HT-29 (cell line): Measurements from ENCODE around the gene SGK1. TPM values are rescaled to one million over a fixed set of nuclear protein-coding genes. Genes with fewer than 3 reads are reported as not detected.
"Not testable (repeated sequence)": the region's sequence is repeated elsewhere in the genome, so short reads cannot be mapped to it uniquely, and the experiment has no call there.

Experiments
- DNase-seq: peaks from one replicate; pipeline ENCODE4 v3.0.0-alpha.2; 2015; ENCODE audit warnings: low spot score
- total RNA-seq: library from RNA; depleted of rRNA; stranded (reverse); fragments of >200 nt; shearing (Covaris generic); gene quantifications from 2 replicates; pipeline ENCODE4 v1.2.3, GENCODE V29; 2014

The SGK1 gene
- total RNA-seq, 1 experiment from 2014 or later = 186 TPM

DNA sequence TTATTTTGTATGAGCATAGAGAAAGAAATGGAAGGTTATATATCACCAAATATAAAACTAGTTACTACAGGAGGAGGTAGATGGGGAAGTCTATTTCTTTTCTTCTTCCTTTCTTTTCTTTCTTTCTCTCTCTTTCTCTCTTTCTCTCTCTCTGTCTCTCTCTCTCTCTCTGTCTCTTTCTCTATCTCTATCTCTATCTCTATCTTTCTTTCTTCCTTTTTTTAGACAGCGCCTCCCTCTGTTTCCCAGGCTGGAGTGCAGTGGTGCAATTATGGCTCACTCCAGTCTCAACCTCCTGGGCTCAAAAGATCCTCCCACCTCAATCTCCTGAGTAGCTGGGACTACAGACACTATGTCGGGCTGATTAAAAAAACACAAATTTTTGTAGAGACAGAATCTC is 10.2 kb upstream of the SGK1 start:
- DNase-seq = no peak

DNA sequence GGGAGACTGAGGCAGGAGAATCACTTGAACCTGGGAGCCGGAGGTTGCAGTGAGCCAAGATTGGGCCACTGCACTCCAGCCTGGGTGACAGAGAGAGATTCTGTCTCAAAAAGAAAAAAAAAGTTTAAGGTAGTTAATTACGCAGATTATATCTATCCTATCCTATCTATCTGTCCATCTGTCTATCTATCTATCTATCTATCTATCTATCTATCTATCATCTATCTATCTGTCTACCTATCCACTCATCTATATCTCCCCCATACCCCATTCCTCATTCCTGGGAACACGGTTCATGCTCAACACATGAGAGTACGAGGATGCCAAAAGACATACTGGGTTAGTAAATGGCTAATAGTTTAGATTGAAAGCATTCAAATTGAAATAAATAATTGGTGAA is 8.3 kb upstream of the SGK1 start:
- not testable (repeated sequence) for DNase-seq

DNA sequence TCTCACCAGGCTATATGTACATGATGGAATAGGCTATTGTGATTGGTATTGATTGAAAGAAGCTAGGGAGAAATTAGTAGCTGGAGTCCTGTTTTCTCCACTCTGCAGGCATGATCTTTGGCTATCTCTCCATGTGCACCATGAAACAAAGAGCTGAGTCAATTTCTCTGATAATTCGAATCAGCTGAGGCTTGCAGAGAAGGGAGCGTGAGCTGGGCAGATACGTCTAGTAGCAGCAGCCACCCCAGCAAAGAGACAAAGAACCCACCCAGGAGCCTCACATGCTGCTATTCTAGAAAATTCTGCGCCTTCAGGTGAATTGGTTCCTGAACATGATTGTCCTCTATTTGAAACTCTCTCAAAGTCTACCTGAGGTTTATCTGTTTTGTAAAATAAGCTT is 6.9 kb upstream of the SGK1 start:
- no peak for DNase-seq

DNA sequence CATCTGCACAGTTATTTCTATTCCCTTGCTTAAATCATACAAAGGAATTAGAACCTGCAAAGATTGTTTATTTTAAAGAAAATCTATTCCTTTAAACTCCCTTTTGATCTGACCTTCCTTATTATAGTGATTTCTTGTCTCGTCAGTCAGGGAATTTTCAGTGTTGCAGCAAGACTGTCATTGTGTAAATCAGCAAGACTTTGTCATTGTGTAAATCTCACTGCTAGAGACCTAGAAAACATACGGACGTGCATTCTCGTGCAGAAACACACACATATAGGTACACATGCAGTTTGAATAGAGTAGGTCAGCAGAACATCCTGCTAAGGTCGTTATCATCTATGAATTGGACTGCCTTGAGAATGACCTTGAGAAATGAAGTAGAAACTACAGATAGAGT is 6.2 kb upstream of the SGK1 start:
- DNase-seq = no peak

DNA sequence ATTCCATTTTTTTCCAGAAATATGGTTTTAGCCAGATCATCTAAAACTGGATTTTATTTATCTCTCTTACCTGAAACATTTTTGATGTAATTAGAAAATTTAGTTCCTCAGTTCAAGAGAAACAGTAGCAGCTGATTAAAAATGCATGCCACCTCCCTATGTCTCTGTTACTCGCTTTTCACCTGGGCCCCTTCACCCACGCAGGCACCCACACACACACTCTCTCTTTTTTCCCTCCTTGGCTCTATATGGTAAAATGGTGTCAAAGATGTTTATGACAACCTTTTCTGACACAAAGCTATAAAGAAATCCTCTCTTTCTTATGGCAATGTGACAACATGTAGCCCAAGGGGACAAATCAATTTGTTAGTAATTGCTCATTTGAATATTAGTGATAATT is 5.8 kb upstream of the SGK1 start:
- DNase-seq = no peak

DNA sequence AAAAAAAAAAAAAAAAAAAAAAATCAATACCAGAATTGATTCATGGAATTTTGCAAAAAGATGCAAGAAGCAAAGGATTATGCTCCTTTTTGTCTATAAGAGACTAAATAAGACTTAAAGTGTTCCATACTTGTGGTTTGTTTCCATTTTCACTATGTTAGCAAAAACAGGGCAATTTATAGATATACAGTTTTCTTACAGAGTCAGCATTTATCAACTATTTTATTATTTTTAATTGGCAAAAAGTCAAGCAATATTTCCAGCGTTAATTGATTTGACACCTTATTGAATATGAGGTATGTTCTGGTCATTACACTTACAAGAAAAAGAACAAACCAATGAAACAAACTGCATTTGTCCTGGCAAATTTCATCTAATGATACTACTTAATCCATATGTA is 5.4 kb upstream of the SGK1 start:
- DNase-seq = no peak

DNA sequence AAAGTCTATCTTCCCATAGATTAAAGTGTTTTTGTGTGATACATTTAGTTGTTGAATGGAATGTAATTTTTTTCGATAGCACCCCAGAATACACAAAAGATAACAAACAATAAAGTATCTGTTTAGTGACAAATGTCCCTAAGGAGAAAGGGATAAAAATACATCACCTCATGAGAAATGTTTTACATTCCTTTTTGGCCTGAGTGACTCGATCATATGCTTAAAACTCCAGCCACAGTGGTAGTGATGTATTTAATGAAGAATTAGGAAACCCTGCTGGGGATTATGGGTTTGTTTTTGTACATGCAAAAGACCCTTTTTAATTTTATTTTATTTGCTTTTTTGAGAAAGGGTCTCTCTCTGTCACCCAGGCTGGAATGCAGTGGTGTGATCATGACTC is 4.3 kb upstream of the SGK1 start:
- no peak for DNase-seq

DNA sequence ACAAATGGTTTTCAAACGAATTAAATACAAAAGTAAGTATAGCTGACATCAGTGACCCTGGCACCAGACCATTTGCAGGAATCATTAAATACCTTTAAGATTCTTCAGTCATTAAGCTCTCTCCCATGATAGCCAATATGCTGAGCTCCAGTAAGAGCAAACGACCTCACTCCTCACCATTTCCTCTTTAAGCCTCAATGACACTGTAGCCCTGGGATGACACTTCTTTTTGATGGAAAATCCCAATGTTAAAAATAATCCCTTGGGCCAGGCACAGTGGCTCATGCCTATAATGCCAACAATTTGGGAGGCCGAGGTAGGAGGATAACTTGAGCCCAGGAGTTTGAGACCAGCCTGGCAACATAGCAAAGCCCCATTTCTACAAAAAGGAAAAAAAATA is 3.3 kb upstream of the SGK1 start:
- DNase-seq = no peak

DNA sequence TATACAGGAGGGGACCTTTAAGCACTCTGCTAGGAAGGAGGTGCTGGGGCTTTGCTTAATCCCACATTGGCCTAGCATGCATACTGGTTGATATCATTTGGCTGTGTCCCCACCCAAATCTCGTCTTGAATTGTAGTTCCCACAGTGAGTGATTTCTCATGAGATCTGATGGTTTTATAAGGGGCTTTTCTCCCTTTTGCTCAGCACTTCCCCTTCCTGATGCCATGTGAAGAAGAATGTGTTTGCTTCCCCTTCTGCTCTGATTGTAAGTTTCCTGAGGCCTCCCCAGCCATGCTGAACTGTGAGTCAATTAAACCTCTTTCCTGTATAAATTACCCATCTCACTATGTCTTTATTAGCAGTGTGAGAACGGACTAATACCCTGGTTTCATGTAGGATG is 1.8 kb upstream of the SGK1 start:
- not testable (repeated sequence) for DNase-seq

DNA sequence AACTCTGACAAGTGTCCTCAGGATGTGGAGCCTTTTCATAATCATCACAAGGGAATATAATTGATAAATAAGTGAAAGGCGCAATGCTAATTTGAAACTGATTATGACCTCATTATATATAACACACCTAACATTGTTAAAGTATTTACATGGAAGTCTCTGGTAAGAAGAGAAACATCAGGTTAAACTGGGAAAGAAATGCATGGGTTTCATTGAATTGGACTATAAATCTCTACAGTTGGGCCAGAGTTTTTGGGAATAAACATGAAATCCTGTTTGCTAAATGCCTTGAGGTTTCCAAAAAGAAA is 1.0 kb upstream of the SGK1 start:
- DNase-seq = no peak

DNA sequence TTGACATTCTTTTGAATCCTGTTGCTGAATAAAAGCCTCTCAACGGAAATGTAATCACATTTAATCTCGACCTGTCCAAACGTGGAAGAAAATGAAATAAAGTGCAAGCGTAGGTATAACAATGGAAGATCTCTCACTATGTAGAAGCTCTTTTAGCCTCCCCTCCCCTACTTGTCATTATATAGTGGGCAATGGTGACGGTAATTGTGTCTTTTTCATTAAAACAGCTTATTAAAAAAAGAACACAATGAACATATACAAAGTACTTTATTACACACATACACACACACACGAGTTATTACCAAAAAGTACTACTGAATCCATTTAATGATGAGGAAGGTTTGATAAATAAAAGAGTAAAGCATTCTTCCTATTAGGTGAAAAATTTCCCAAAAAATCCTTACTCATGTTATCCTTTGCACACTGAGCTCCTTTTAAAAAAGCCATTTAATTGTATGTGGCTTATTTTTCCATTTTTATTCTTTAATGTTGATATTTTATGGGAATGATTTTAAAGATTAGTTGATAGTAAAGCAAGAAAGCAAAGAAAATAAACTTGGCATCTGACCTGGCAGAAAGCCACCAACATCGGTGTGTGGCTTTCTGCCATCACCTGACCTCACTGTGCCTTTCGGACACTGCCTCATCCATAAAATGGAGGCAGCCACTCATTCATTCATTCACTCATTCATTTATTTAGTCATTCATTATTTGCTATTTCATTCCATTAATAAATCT is 493 bp upstream of the SGK1 start:
- DNase-seq = no peak

DNA sequence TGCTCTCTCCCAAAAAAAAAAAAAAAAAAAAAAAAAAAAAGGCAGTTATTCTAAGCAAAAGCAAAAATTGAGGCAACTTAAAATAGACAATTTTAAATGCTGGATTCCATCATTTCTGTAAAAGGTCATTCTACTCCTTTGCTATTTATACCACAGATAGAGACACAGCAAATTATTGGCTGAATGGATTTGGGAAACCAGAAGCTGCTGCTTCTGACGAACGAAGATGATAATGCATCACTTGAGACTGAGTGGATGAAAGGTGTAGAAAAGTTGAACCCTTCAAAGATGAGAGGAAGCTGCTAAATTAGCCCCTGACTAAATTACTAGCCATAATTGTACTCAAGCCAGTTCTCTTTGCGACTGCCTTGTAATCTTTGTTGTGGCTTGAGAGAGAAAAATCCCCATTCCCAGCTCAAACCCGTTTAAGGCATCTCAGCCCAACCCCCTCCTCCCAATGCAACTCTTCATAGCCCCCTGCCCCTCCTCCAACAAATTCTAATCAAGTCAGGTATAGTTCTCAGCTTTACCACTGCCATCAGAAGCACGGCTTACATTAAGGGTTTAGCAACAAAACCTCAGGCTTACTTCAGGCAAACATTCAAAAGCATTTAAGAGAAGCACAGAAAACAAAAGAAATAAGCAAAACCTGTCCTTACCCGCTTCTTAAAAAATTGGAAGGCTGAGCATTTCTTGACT is 1.0 kb downstream of the SGK1 start:
- no peak for DNase-seq

DNA sequence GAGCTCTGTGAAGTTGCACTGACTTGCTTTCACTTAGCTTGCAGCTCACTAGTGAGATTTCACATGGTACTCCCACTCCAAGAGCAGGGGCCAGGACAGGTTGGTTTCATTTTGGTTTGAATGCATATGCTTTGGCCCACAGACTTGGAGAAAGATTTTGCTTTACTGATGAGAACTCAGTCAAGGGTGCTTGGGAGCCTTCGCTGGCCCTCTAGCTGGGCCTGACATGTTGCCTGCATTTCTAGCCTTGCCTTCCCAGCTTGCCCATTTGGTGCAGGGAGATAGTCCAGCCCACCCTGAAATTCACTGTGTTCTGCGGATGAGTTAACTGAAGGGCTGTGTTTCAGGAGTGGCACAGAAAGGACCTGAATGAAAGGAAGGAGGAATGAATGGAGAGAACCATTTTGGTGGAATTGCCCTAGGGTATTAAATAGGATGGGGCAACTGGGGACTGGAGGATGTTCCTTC is 1.9 kb downstream of the SGK1 start:
- no peak for DNase-seq

DNA sequence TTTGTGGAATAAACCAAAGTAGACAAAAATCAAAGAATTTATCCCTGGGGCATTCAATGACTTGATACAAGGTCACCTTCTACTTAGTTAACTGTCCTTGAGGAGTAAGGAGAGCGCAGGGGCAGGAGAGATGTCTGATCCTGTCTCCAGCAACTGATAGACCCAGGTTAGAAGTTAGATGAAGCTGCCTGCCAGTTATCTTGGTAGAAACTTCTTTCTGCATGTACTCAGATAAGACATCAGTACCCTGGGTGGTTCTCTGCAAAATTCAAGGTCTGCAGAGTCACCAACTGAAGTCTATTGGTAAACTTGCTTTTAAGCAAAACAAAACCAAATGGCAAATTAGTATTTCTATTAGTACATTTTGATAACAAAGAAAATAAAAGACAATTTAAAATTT is 2.7 kb downstream of the SGK1 start:
- no peak for DNase-seq

DNA sequence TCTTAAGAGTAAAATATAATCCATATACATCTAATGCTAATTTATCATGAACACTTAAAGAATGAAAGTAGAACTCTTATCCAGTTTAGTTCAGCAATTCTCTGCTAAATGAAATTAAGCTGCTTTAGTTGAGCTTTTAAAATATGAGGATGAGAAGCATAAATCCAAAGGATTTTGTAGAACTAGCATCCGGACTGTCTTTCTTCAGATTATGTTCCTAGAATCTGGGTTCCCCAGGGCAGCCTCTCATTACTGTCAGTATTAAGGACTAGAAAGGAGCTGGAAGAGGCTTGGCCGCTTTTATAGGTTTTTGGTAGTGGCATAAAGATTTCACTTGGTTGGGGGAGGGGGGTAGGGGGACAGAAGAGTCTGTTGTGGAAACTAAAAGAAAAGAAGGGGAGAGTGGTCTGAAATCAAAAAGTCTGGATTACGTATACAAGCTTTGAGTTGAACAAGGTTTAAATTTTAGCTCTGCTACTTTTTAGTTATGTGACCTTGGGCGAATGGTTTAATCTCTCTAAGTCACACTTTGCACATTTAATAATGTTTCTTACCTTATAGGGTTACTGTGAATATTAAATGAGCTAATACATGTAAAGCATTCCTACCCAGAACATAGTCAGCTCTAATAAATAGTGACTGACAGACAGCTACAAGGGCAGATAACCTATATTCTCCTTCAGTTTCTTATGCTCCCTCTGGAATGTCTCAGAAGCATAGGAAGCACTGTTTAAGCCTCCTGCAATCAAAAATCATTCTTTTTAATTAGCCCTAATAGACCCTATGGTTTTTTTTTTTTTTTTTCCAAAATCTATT is 3.7 kb downstream of the SGK1 start:
- DNase-seq = no peak

DNA sequence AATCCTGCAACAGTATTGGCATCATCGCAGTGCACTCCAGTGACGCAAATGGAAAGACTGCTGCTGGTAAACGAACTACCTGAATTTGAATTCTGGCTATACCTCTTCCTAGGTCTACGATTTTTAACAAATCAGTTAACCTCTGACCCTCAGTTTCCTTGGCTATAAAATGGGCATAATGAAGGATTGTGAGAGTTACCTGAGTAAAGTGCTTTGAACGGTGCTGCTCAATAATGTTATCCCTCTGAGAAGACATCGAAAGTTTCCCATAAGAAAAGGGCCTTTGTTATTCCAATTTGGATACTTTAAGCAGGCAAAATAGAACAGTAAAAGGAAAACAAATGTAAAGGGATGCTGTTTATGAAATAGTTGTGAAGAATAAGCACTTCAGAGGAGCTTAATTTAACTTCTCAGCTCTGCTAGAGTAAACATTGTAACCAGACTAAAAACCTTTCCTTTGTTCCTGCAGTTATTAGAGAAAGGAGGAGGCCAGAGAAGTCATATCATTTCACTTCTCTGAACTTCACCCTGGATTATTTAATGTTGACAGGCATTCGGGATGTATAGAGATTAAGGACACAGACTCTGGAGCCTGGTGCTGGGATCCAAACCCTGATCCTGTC is 5.8 kb downstream of the SGK1 start:
- no peak for DNase-seq

DNA sequence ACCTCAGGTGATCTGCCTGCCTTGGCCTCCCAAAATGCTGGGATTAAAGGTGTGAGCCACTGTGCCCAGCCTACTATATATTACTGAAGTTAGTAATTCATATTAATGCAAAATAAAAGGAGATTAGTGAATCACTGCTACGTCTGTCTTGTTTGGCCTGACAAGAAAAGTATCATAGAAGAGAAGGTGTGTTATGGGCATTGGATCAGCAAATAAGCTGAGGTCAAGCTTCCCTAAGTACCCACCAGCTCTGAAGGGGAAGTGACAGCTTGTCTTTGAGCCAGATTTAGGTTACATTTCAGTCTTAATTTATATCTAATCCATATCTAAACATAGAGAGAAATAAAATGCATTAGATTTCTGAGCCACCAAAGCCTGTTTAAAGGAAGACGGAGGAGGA is 7.1 kb downstream of the SGK1 start:
- no peak for DNase-seq

DNA sequence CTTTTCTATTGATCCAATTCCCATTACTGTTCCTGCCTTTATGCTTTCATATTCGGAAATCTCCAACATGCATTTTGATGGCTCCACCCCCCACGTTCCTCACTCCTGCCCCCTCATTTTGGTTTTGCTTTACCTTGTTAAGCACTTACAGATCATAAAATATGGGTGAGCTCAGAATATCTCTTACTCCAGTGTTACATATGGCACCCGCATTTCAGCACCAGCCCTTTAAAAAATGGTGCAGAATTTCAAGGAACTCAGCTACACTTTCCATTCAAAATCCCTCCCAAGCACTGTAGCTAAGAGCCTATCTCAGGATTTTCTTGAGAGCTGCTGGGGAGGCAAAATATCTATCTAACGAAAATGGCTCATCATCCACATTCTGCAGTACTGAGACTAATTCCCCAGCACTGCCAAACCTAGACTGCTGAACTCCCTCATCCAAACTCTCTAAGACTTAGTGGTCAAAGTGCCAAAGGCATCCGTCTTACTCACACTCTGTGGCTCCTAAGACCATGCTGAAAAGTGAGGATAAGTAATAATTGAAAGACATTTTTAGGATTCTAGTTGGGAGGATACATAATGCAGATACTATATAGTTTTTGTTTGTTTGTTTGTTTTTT is 7.8 kb downstream of the SGK1 start:
- DNase-seq = no peak

DNA sequence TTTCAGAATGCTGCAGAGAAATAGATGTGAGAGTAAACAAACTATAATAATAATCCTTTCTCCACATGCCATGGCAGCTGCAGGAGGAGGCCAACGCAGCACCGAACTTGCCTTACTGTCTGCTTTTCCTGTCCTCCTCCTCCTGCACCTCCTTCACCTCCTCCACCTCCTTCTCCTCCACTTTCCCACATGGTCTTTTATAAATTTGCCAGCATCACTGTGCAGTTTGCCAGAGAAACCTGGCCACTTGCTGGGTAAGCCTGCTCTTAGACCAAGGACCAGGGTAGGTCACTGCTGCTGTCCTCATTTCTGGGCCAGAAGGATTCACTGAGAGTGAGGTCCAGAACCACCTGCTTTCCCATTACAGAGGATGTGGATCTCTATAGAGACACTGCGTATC is 8.7 kb downstream of the SGK1 start:
- no peak for DNase-seq

DNA sequence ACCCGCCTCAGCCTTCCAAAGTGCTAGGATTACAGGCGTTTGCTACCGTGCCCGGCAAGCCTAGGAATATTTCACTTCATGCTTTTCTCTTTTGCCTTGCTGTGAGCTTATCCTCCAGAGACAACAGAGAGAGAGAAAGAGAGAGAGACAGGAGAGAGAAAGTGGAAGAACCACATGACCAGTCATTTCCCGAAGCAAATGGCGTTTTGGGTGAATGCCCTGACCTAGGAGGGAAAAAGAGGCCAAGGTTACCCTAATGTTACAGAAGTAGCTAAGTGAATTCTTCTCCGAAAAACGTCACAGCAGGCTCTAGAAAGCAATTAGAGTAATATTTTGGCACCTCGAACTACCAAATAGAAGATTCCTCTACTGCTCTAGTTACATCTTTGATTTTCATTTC is 9.1 kb downstream of the SGK1 start:
- no peak for DNase-seq

DNA sequence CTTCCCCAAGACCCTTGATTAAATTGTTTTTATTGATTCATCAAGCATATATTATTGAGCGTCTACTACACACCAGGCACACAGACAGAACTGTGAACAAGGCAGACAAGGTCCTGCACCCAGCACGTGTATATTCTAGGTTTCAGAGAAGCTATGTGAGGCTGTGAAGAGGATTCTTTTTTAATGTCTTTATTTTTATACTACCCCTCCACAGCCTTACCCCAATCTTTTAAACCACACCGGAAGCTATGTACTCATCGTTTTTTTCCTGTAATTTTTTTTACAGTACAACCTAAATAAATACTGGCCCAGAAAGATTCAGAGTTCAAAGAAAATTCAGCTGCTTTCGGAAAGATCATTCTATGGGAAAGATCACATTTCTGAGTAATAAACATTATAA is 10.0 kb downstream of the SGK1 start:
- no peak for DNase-seq

DNA sequence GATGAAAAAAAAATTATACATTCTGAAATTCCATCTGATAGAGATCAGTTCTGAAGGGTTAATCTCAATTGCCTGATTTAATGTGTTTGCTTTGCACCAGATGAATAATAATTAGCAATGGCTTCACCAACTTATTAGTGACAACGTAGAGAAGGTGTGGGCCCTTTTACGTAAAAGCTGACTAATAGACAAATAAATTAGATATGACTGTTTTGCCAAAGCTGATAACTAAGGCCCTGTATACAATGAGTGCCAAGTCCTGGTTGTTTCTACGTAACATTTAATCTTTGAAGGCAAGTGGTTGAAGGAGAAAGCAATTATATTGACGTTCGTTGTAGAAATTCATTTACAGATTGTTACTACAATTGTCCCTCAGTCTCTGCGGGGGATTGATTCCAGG is 10.8 kb downstream of the SGK1 start:
- DNase-seq = no peak
